K562 (cell line): ENCODE results near the gene COQ8B. TPM values are rescaled to one million over a fixed set of nuclear protein-coding genes. Genes with fewer than 3 reads are reported as not detected.
A peak's percentile ranks its signal among the peaks of the same experiment; 100 is the strongest.

ENCODE experiments used
- CTBP1 ChIP-seq: fragments of 450-650 bp; IDR thresholded peaks from 2 replicates; pipeline ENCODE4 v1.6.1; 2016; ENCODE audit warnings: borderline replicate concordance
- GATAD2A ChIP-seq: fragments of 450-650 bp; IDR thresholded peaks from 2 replicates; pipeline ENCODE4 v1.6.1; 2017
- GMEB1 ChIP-seq: fragments of 250-450 bp; sonication (Bioruptor Pico); IDR thresholded peaks from 2 replicates; pipeline ENCODE4 v1.4.0; 2020; ENCODE audit warnings: mild to moderate bottlenecking
- KDM5B ChIP-seq: fragments of 200-600 bp; sonication (generic); IDR thresholded peaks from 2 replicates; pipeline ENCODE4 v1.6.1; 2012; ENCODE audit warnings: low read depth, mild to moderate bottlenecking, moderate library complexity, low read length, control low read depth, inconsistent platforms; ENCODE audit not compliant: insufficient replicate concordance
- KLF13 ChIP-seq: fragments of 450-650 bp; IDR thresholded peaks from 2 replicates; pipeline ENCODE4 v1.6.1; 2016; ENCODE audit warnings: missing genetic modification characterization, low read depth, mild to moderate bottlenecking, missing compliant biosample characterization, moderate library complexity, borderline replicate concordance
- MTA3 ChIP-seq: fragments of 450-650 bp; formaldehyde crosslinking; IDR thresholded peaks from 2 replicates; pipeline ENCODE4 v1.6.1; 2017; ENCODE audit warnings: mild to moderate bottlenecking, borderline replicate concordance
- NELFE ChIP-seq: IDR thresholded peaks from 2 replicates; pipeline ENCODE4 v1.6.1; 2011; ENCODE audit warnings: mild to moderate bottlenecking; ENCODE audit not compliant: insufficient read depth, insufficient read length
- PHB2 ChIP-seq: fragments of 450-650 bp; IDR thresholded peaks from 2 replicates; pipeline ENCODE4 v1.6.1; 2017; ENCODE audit warnings: low read depth
- PHF21A ChIP-seq: fragments of 450-650 bp; IDR thresholded peaks from 2 replicates; pipeline ENCODE4 v1.6.1; 2017; ENCODE audit warnings: low read depth, borderline replicate concordance
- POLR2A ChIP-seq: fragments of 450-650 bp; conservative IDR thresholded peaks from 2 replicates; pipeline ENCODE4 v1.6.1; 2016
- RBFOX2 ChIP-seq: fragments of 200-400 bp; formaldehyde crosslinking; IDR thresholded peaks from 2 replicates; pipeline ENCODE4 v1.6.1; 2017; ENCODE audit warnings: low read depth, mild to moderate bottlenecking, low read length, moderate library complexity
- RCOR1 ChIP-seq, 2 experiments: IDR thresholded peaks; 2 replicates each; pipeline ENCODE4 v1.6.1; 2012; ENCODE audit warnings: low read depth in 2 of 2, low read length in 2 of 2, borderline replicate concordance in 1 of 2, improper control_type of control experiment in 1 of 2
- SMAD4 ChIP-seq: fragments of 250-450 bp; sonication (Bioruptor Pico); conservative IDR thresholded peaks from 2 replicates; pipeline ENCODE4 v1.8.0; 2021; ENCODE audit warnings: inconsistent platforms, mild to moderate bottlenecking, moderate library complexity
- SMARCA5 ChIP-seq: fragments of 450-650 bp; IDR thresholded peaks from 2 replicates; pipeline ENCODE4 v1.6.1; 2016
- SP1 ChIP-seq: sonication (generic); formaldehyde crosslinking; IDR thresholded peaks from 2 replicates; pipeline ENCODE4 v1.8.1; 2022; ENCODE audit warnings: mild to moderate bottlenecking, missing genetic modification reagents
- STAG1 ChIP-seq: sonication (generic); formaldehyde crosslinking; IDR thresholded peaks from 2 replicates; pipeline ENCODE4 v1.5.0; 2020; ENCODE audit warnings: missing genetic modification reagents, borderline replicate concordance
- TFE3 ChIP-seq: fragments of 450-650 bp; formaldehyde crosslinking; IDR thresholded peaks from 2 replicates; pipeline ENCODE4 v1.4.0; 2020; ENCODE audit warnings: mild to moderate bottlenecking, mixed read lengths
- USF1 ChIP-seq: sonication (generic); formaldehyde crosslinking; IDR thresholded peaks from 2 replicates; pipeline ENCODE4 v1.9.0; 2022; ENCODE audit warnings: mild to moderate bottlenecking, missing genetic modification reagents
- ZBED1 ChIP-seq: IDR thresholded peaks from 2 replicates; pipeline ENCODE4 v1.6.1; 2014
- ZBTB7A ChIP-seq: IDR thresholded peaks from 2 replicates; pipeline ENCODE4 v1.6.1; 2011; ENCODE audit warnings: low read depth, mild to moderate bottlenecking, low read length, moderate library complexity, borderline replicate concordance; ENCODE audit not compliant: control insufficient read depth
- ZNF280A ChIP-seq: fragments of 450-650 bp; IDR thresholded peaks from 2 replicates; pipeline ENCODE4 v1.6.1; 2018; ENCODE audit warnings: mild to moderate bottlenecking, low read depth; ENCODE audit not compliant: partially characterized antibody
- polyA plus RNA-seq, 8 experiments: library from polyadenylated mRNA; depleted of rRNA in 4 of 8; stranded (reverse) in 5 of 8; unstranded in 3 of 8; fragments of >200 nt; fragmentation: Nextera tagmentation in 2 of 8; fragmentation: Illumina TruSeq in 1 of 8; extraction: Ambion mirVana in 2 of 8; extraction: Trizol in 1 of 8; gene quantifications; 2 replicates each; pipeline versions ENCODE4 v1.2.1 to v1.2.3, GENCODE V29; 2011 to 2014; ENCODE audit warnings: inconsistent platforms in 1 of 8, missing spikeins in 1 of 8
- total RNA-seq, 7 experiments: library from RNA; depleted of rRNA in 6 of 7; stranded (reverse); fragments of >200 nt in 6 of 7; fragmentation: Illumina TruSeq in 2 of 7; extraction: Trizol in 2 of 7; gene quantifications; 2 replicates each; pipeline versions ENCODE4 v1.2.1 to v1.2.3, GENCODE V29; 2011 to 2021; ENCODE audit warnings: low replicate concordance in 1 of 7

COQ8B gene
- total and polyA plus RNA-seq, 9 of the 15 experiments (the other 6 are each of a cell fraction or from before 2014, with no cell fraction given): 0.41 to 32.3 (median 12.9) TPM

GRCh38 chr19:40662925-40663694 lies 53.6 kb downstream of the COQ8B start (continued):
- TF ChIP-seq SMAD4 (CRISPR knock-in tag) (peak; percentile 57; the same call in 1 of the 2 replicates), GATAD2A (peak; percentile 85), PHB2 (no peak), SP1 (peak; percentile 90), MTA3 (peak; percentile 72), SMARCA5 (no peak), ZBED1 (no peak), STAG1 (CRISPR knock-in tag) (peak; percentile 95), USF1 (CRISPR knock-in tag) (peak; percentile 98), NELFE (no peak), GMEB1 (CRISPR knock-in tag) (no peak), RCOR1 (IDR thresholded peaks at IDR 0.05; ENCODE audit: borderline replicate concordance in 1 of 2, low read depth in 2 of 2, low read length in 2 of 2) (peak in 1 of 2 experiments; percentile 48; a peak in 1 of 4 replicates), ZBTB7A (peak; percentile 55; the same call in 1 of the 2 replicates), RBFOX2 (peak; percentile 85), KDM5B (peak; percentile 60), TFE3 (CRISPR knock-in tag) (0 out of 2 replicates have a peak, but pooled peaks have one; percentile 5), POLR2A (peak; percentile 49; the same call in 1 of the 2 replicates), PHF21A (0 out of 2 replicates have a peak, but pooled peaks have one; percentile 18), CTBP1 (peak; percentile 84), KLF13 (peak; percentile 78), ZNF280A (no peak)
